Measurements from ENCODE around the gene ARHGEF2. TPM values are rescaled to one million over a fixed set of nuclear protein-coding genes. Genes with fewer than 3 reads are reported as not detected.
"Not testable (repeated sequence)": the region's sequence is repeated elsewhere in the genome, so short reads cannot be mapped to it uniquely, and the experiment has no call there.

Gene ARHGEF2
- total RNA-seq, 1 experiment from 2014 or later = 85.1 TPM

DNA sequence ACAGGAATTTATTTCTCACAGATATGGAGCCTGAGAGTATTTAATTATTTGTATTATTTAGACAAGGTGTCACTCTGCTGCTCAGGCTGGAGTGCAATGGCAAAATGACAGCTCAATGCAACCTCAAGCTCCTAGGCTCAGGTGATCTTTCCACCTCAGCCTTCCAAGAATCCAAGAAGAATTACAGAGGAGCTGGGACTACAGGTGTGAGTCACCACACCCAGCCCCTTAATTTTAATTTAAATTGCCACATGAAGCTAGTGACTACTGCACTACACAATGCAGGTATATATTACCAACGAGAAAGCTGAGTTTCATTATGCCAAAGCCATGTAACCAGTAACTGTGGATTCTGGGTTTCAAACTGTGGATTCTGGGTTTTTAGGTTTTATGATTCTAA is 46.3 kb downstream of the ARHGEF2 start:
- H3K79me2 ChIP-seq (ENCODE audit: low read length) = peaks cover 54% of the 10 kb centered on the region
- H3K9me3 ChIP-seq (ENCODE audit: low read length) = no peaks in the 10 kb centered on the region
- DNase-seq = no peak
- H3K4me1 ChIP-seq (ENCODE audit: low read length) = peaks cover 35% of the 10 kb centered on the region
- H3K36me3 ChIP-seq (ENCODE audit: insufficient read depth, low read length) = peaks cover 45% of the 10 kb centered on the region
- H2AFZ ChIP-seq (ENCODE audit: low read length) = no peak overlapping the region
- H3K4me3 ChIP-seq (ENCODE audit: low read length) = no peak overlapping the region
- H3K9ac ChIP-seq (ENCODE audit: low read length) = no peak overlapping the region
- no peaks in the 10 kb centered on the region for H3K27me3 ChIP-seq (ENCODE audit: low read length)
- H3K9me2 ChIP-seq (replicated peaks; ENCODE audit: insufficient read depth, low read length) = no peaks in the 10 kb centered on the region
- peak overlapping the region; percentile 68 for H3K4me2 ChIP-seq (ENCODE audit: low read depth, low read length, poor library complexity, severe bottlenecking)
- H3K27ac ChIP-seq (ENCODE audit: low read length) = no peak overlapping the region
- H4K20me1 ChIP-seq (ENCODE audit: insufficient read depth, low read depth, low read length) = peaks cover 16% of the 10 kb centered on the region

DNA sequence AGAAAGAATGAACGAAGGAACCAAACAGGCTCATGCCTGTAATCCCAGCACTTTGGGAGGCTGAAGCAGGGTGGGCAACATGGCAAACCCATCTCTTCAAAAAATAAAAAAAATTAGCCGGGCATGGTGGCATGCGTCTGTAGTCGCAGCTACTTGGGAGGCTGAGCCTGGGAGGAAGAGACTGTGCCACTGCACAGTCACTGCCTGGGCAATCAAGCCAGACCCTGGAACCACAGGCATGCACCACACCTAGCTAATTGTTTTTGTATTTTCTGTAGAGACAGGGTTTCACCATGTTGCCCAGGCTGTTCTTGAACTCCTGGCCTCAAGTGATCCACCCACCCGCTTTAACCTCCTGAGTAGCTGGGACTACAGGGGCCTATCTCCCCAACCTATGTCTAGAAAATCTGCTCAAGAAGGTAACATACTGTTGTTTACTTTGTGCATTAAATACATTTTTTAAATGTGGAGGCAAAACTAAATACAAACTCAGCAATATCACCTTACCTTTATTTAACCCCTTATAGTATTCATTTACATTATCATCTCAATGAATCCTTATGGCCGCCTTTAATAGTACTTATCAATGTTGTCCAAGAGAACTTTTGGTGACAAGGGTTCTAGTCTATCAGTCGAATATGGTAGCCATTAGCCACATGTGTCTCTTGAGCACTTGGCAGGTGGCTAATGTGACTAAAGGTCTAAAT is 46.9 kb downstream of the ARHGEF2 start:
- Histone ChIP-seq H3K36me3 (ENCODE audit: insufficient read depth, low read length) (peaks cover 51% of the 10 kb centered on the region), H3K4me3 (ENCODE audit: low read length) (no peak overlapping the region), H3K9ac (ENCODE audit: low read length) (no peak overlapping the region), H3K27ac (ENCODE audit: low read length) (no peak overlapping the region), H3K79me2 (ENCODE audit: low read length) (peaks cover 60% of the 10 kb centered on the region), H2AFZ (ENCODE audit: low read length) (no peak overlapping the region), H3K4me2 (ENCODE audit: low read depth, low read length, poor library complexity, severe bottlenecking) (peak overlapping the region; percentile 68), H3K9me2 (replicated peaks; ENCODE audit: insufficient read depth, low read length) (no peaks in the 10 kb centered on the region), H4K20me1 (ENCODE audit: insufficient read depth, low read depth, low read length) (peaks cover 18% of the 10 kb centered on the region), H3K4me1 (ENCODE audit: low read length) (peaks cover 35% of the 10 kb centered on the region), H3K27me3 (ENCODE audit: low read length) (no peaks in the 10 kb centered on the region), H3K9me3 (ENCODE audit: low read length) (no peaks in the 10 kb centered on the region)
- no peak for DNase-seq

- DNase-seq; H3K4me2 ChIP-seq (ENCODE audit: low read depth, low read length, poor library complexity, severe bottlenecking); H3K27me3 ChIP-seq (ENCODE audit: low read length): not testable (repeated sequence)
Measured at GRCh38 chr1:155930725-155931124, 47.6 kb downstream of the ARHGEF2 start.

DNA sequence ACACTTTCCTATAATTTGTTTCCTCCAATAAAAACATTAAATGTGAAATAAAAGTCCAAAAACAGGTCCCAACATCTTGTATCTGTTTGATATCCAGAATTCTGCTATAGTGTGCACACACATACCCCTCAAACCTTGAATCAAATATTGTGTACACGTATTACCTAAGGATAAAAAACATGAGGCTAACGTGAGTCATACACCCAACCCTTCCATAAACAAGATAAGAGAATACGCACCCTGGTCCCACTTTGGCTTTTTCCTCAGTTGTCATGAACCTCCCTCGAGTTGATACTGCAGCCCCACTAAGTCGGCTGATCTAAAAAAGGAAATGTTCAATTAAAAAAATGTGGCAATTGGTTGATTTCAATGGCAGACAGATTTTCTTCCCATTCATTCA is 49.3 kb downstream of the ARHGEF2 start:
- H3K4me1 ChIP-seq (ENCODE audit: low read length) = peaks cover 23% of the 10 kb centered on the region
- no peaks in the 10 kb centered on the region for H3K9me2 ChIP-seq (replicated peaks; ENCODE audit: insufficient read depth, low read length)
- no peaks in the 10 kb centered on the region for H3K27me3 ChIP-seq (ENCODE audit: low read length)
- H3K79me2 ChIP-seq (ENCODE audit: low read length) = peaks cover 63% of the 10 kb centered on the region
- no peaks in the 10 kb centered on the region for H3K9me3 ChIP-seq (ENCODE audit: low read length)
- no peak overlapping the region for H3K9ac ChIP-seq (ENCODE audit: low read length)
- no peak overlapping the region for H3K4me3 ChIP-seq (ENCODE audit: low read length)
- peaks cover 18% of the 10 kb centered on the region for H4K20me1 ChIP-seq (ENCODE audit: insufficient read depth, low read depth, low read length)
- no peak for DNase-seq
- H3K36me3 ChIP-seq (ENCODE audit: insufficient read depth, low read length) = peaks cover 68% of the 10 kb centered on the region
- H3K4me2 ChIP-seq (ENCODE audit: low read depth, low read length, poor library complexity, severe bottlenecking) = no peak overlapping the region
- H3K27ac ChIP-seq (ENCODE audit: low read length) = no peak overlapping the region
- no peak overlapping the region for H2AFZ ChIP-seq (ENCODE audit: low read length)

More at GRCh38 chr1:155930725-155931124, 47.6 kb downstream of the ARHGEF2 start:
- not testable (repeated sequence) for H3K4me3 ChIP-seq (ENCODE audit: low read length); H2AFZ ChIP-seq (ENCODE audit: low read length); H3K9me3 ChIP-seq (ENCODE audit: low read length); H3K9ac ChIP-seq (ENCODE audit: low read length); H3K27ac ChIP-seq (ENCODE audit: low read length); H3K9me2 ChIP-seq (replicated peaks; ENCODE audit: insufficient read depth, low read length)
- peaks cover 30% of the 10 kb centered on the region for H3K4me1 ChIP-seq (ENCODE audit: low read length)
- H4K20me1 ChIP-seq (ENCODE audit: insufficient read depth, low read depth, low read length) = peaks cover 18% of the 10 kb centered on the region
- peaks cover 61% of the 10 kb centered on the region for H3K79me2 ChIP-seq (ENCODE audit: low read length)
- H3K36me3 ChIP-seq (ENCODE audit: insufficient read depth, low read length) = peaks cover 59% of the 10 kb centered on the region

DNA sequence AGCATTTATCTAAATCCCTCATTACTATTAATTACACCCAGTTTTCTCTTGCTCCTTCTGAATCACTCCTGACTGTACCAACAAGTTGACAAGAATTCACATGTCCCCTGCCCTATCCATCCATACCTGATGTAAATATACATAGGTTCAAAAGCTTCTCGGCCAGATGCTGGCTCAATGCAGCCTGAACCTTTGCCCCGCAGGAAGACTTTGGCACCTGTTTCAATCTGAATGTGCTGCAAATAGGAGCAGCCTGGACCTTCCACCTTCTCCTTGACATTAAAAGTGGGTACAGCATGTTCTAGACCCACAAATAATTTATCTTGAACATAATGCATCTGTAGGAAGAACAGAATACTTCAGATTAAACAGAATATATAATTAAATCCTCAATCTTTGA is 52.8 kb downstream of the ARHGEF2 start:
- Histone ChIP-seq H3K9me2 (replicated peaks; ENCODE audit: insufficient read depth, low read length) (no peaks in the 10 kb centered on the region), H2AFZ (ENCODE audit: low read length) (no peak overlapping the region), H3K4me2 (ENCODE audit: low read depth, low read length, poor library complexity, severe bottlenecking) (no peak overlapping the region), H4K20me1 (ENCODE audit: insufficient read depth, low read depth, low read length) (peaks cover 17% of the 10 kb centered on the region; the same call in 1 of the 2 replicates), H3K27me3 (ENCODE audit: low read length) (no peaks in the 10 kb centered on the region), H3K9me3 (ENCODE audit: low read length) (no peaks in the 10 kb centered on the region), H3K4me3 (ENCODE audit: low read length) (no peak overlapping the region), H3K4me1 (ENCODE audit: low read length) (no peaks in the 10 kb centered on the region), H3K27ac (ENCODE audit: low read length) (no peak overlapping the region), H3K79me2 (ENCODE audit: low read length) (peaks cover 46% of the 10 kb centered on the region), H3K36me3 (ENCODE audit: insufficient read depth, low read length) (peaks cover 70% of the 10 kb centered on the region), H3K9ac (ENCODE audit: low read length) (no peak overlapping the region)
- DNase-seq = no peak

GRCh38 chr1:155920717-155921116 is 57.6 kb downstream of the ARHGEF2 start:
- Histone ChIP-seq H4K20me1 (ENCODE audit: insufficient read depth, low read depth, low read length) (0 out of 2 replicates have a peak, but pooled peaks cover 12% of the 10 kb centered on the region), H3K4me1 (ENCODE audit: low read length) (no peaks in the 10 kb centered on the region), H3K9me3 (ENCODE audit: low read length) (no peaks in the 10 kb centered on the region), H3K4me2 (ENCODE audit: low read depth, low read length, poor library complexity, severe bottlenecking) (no peak overlapping the region), H3K4me3 (ENCODE audit: low read length) (no peak overlapping the region), H3K9me2 (replicated peaks; ENCODE audit: insufficient read depth, low read length) (no peaks in the 10 kb centered on the region), H3K27ac (ENCODE audit: low read length) (no peak overlapping the region), H3K27me3 (ENCODE audit: low read length) (no peaks in the 10 kb centered on the region), H3K79me2 (ENCODE audit: low read length) (peaks cover 23% of the 10 kb centered on the region), H3K36me3 (ENCODE audit: insufficient read depth, low read length) (peaks cover 69% of the 10 kb centered on the region), H2AFZ (ENCODE audit: low read length) (no peak overlapping the region), H3K9ac (ENCODE audit: low read length) (no peak overlapping the region)
- DNase-seq = no peak

DNA sequence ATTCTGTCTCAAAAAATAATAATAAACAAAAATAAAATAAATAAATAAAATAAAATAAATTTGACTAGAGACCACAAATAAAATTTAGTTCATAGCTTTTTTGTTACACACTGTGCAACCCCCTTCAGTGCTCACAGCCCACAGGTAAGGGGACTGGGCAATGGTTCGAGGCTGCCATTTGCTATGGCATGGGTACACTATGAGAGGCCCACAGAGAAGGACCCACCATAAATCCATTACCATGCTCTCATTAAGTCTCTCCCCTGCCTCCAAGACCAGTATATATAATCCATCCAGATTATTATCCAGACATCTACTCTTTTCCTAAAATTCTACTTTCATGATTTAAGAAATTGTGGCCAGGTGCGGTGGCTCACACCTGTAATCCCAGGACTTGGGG is 58.5 kb downstream of the ARHGEF2 start:
- H3K27ac ChIP-seq (ENCODE audit: low read length) = no peak overlapping the region
- no peaks in the 10 kb centered on the region for H3K27me3 ChIP-seq (ENCODE audit: low read length)
- no peak overlapping the region for H2AFZ ChIP-seq (ENCODE audit: low read length)
- H3K4me3 ChIP-seq (ENCODE audit: low read length) = no peak overlapping the region
- H4K20me1 ChIP-seq (ENCODE audit: insufficient read depth, low read depth, low read length) = 0 out of 2 replicates have a peak, but pooled peaks cover 12% of the 10 kb centered on the region
- H3K4me2 ChIP-seq (ENCODE audit: low read depth, low read length, poor library complexity, severe bottlenecking) = no peak overlapping the region
- H3K4me1 ChIP-seq (ENCODE audit: low read length) = no peaks in the 10 kb centered on the region
- H3K9ac ChIP-seq (ENCODE audit: low read length) = no peak overlapping the region
- DNase-seq = no peak
- no peaks in the 10 kb centered on the region for H3K9me2 ChIP-seq (replicated peaks; ENCODE audit: insufficient read depth, low read length)
- H3K79me2 ChIP-seq (ENCODE audit: low read length) = peaks cover 20% of the 10 kb centered on the region
- no peaks in the 10 kb centered on the region for H3K9me3 ChIP-seq (ENCODE audit: low read length)
- H3K36me3 ChIP-seq (ENCODE audit: insufficient read depth, low read length) = peaks cover 67% of the 10 kb centered on the region

GRCh38 chr1:155918660-155919059 is 59.7 kb downstream of the ARHGEF2 start:
- Histone ChIP-seq H3K4me2 (ENCODE audit: low read depth, low read length, poor library complexity, severe bottlenecking) (no peak overlapping the region), H3K36me3 (ENCODE audit: insufficient read depth, low read length) (peaks cover 74% of the 10 kb centered on the region), H3K9me2 (replicated peaks; ENCODE audit: insufficient read depth, low read length) (no peaks in the 10 kb centered on the region), H3K27me3 (ENCODE audit: low read length) (no peaks in the 10 kb centered on the region), H4K20me1 (ENCODE audit: insufficient read depth, low read depth, low read length) (0 out of 2 replicates have a peak, but pooled peaks cover 12% of the 10 kb centered on the region), H2AFZ (ENCODE audit: low read length) (no peak overlapping the region), H3K9ac (ENCODE audit: low read length) (no peak overlapping the region), H3K4me3 (ENCODE audit: low read length) (no peak overlapping the region), H3K27ac (ENCODE audit: low read length) (no peak overlapping the region), H3K9me3 (ENCODE audit: low read length) (no peaks in the 10 kb centered on the region), H3K79me2 (ENCODE audit: low read length) (peaks cover 20% of the 10 kb centered on the region), H3K4me1 (ENCODE audit: low read length) (no peaks in the 10 kb centered on the region)
- DNase-seq = no peak

All from Karpas-422 (cell line).